Stromal cell of bone marrow (primary cell): ENCODE data around the gene KAT14.
A peak's percentile ranks its signal among the peaks of the same experiment; 100 is the strongest.
"Not testable (repeated sequence)": the region's sequence is repeated elsewhere in the genome, so short reads cannot be mapped to it uniquely, and the experiment has no call there.

ENCODE experiments used
- DNase-seq: peaks from one replicate; pipeline ENCODE4 v3.0.0-alpha.2; 2012; ENCODE audit warnings: low read depth

The KAT14 gene, protein sequence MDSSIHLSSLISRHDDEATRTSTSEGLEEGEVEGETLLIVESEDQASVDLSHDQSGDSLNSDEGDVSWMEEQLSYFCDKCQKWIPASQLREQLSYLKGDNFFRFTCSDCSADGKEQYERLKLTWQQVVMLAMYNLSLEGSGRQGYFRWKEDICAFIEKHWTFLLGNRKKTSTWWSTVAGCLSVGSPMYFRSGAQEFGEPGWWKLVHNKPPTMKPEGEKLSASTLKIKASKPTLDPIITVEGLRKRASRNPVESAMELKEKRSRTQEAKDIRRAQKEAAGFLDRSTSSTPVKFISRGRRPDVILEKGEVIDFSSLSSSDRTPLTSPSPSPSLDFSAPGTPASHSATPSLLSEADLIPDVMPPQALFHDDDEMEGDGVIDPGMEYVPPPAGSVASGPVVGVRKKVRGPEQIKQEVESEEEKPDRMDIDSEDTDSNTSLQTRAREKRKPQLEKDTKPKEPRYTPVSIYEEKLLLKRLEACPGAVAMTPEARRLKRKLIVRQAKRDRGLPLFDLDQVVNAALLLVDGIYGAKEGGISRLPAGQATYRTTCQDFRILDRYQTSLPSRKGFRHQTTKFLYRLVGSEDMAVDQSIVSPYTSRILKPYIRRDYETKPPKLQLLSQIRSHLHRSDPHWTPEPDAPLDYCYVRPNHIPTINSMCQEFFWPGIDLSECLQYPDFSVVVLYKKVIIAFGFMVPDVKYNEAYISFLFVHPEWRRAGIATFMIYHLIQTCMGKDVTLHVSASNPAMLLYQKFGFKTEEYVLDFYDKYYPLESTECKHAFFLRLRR

DNA sequence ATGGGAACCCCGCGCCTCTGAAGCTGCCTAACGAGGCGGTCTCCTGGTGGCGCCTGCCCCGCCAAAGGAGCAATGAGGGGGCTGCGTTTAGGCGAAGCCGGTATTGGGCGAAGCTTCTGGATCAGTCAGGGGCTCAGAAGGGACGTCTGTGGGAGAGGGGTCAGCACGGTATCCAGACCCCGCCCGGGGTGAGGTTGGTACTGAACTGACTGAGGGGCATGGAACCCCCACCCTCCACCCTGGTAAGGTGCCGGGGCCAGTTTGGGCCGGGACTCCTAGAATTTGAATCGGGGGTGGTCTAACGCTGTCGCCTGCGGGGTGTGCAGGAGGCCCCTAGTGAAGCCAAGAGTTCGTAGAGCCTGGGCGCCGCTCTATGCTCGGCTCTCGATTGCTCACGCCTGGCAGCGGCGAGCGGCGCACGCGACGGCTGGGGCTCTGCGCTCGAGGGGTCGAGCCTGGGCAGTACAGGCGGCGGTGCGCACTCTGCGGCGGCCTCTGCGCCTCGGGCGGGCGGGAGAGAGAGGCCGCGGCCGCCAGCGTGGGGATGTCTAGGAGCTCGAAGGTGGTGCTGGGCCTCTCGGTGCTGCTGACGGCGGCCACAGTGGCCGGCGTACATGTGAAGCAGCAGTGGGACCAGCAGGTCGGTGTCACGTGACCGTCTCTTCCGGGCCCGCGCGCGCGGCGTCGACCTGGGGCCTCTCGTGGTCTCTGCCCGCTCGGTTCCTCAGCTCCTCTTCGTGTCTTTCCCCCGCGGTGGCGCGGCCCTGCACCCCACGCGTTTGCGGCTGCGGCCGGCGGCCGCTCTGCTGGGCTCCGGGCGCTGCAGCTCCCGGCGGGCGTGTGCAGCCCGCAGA lies at the start of gene KAT14, which contains the start of gene PET117:
Gene KAT14, plus strand, starts transcription at position 452 of the 854 bp plus-strand sequence. CDS start 4,798 bp downstream, outside the sequence.
Gene PET117, plus strand, starts transcription at position 452 of the 854 bp plus-strand sequence. Its CDS starts 93 bp downstream, at position 545.
- DNase-seq = peak; percentile 85

DNA sequence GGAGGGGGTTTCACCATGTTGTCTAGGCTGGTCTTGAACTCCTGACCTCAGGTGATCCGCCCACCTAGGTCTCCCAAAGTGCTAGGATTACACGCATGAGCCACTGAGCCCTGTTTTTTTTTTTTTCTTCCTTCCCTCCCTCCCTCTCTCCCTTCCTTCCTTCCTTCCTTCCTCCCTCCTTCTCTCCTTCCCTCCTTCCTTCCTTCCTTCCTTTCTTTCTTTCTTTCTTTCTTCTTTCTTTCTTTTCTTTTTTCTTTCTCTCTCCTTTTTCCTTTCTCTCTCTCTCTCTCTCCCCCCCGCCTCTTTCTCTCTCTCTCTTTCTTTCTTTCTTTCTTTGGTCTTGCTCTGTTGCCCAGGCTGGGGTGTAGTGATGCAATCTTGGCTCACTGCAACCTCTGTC lies 49.4 kb upstream of the KAT14 start:
- DNase-seq = not testable (repeated sequence)

DNA sequence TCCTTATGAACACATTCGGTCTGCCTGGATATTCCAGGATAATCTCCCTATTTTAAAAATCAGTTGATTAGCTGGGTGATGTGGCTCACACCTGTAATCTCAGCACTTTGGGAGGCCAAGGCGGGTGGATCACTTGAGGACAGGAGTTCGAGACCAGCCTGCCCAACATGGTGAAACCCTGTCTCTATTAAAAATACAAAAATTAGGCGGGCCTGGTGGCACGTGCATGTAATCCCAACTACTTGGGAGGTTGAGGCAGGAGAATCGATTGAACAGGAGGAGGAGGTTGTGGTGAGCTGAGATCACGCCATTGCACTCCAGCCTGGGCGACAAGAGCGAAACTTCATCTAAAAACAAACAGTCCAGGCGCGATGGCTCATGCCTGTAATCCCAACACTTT lies 48.8 kb upstream of the KAT14 start:
- DNase-seq = not testable (repeated sequence)

DNA sequence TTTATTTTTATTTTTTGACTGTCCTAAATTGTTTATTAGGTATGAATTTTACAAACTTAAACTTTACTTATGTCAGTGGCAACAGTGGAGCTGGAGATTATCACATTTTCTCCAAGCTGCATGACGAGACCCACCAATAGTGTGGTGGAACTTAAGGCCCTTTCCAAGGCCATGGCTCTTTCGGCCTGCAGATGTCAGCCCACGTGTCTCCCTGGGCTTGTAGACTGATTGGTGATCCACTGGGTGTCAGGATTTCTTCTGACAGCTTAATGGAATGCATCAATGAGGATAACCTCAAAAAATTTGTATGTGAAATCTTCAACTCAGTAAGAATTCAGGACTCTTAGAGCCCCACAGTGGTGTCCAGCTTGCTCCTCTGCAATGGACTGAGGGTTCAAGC lies 47.6 kb upstream of the KAT14 start:
- DNase-seq = no peak

DNA sequence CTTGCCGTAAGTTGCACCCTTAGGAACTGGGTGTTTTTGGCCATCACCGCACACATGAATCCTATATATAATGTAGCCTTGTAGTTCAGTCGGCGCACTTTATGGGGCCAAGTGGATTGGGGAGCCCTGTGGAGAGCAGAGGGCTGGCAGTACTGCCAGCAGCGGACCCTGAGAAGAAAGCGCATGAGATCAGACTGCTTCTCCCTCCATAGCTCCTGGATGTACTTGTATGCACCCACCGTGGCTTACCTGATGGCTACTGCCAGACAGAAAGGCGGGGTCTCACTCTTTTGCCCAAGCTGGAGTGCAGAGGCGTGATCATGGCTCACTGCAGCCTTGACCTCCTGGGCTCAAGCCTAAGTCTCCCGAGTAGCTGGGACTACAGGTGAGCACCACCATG lies 47.2 kb upstream of the KAT14 start:
- no peak for DNase-seq

DNA sequence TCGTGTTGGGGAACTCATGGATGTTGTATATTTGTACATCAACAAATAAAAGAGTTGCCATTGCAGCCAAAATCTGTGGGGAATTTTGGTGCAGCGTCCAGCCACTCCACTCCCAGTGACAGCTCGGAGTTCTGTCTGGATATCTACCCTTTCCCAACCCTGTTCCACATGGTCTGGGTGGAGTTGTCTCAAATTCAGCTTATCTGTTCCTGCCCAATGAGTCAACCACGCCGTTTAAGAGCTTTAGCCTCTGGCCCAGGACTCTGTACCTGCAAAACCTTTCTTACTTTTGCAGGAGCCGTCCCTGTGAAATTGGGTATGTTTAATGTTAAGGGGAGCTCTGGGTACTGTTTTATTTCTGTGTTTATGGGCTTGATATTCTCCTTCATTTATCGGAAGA lies 46.0 kb upstream of the KAT14 start:
- DNase-seq = no peak

DNA sequence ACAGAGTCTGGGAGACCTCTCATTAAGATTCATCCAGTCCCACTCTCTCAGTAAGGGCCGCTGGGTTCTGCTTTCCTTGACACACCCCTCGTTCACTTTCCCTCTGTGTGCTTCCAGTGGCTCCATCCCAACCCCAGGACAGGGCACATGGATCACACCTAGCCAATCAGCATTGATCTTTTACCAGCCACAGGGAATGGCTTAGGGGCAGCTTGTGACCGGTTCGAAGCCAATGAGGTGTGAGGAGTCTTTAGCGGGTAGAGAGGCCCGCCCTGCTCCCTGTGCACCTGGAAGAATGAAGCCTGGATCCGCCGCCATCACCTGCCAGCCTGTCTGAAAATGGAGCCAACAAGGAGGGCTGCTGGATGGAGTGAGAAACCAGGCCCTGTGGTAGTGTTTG lies 44.8 kb upstream of the KAT14 start:
- DNase-seq = no peak

DNA sequence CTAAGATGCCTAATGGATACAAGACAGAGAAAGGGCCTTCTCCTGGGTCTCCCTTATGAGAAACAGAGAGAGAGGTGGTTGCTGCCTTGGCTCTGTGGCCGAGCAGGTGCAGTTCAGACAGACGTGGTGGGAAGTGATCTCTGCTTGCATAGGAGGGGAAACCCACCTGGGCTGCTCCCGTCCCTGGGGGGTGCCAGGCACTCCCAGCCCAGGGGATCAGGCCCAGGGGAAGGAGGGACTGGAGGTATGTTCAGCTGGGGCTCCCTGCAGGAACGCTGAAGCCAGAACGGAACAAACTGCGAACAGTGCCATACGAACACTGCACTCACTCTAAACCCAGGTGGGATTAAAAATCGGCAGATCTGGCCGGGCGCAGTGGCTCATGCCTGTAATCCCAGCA lies 44.3 kb upstream of the KAT14 start:
- no peak for DNase-seq

DNA sequence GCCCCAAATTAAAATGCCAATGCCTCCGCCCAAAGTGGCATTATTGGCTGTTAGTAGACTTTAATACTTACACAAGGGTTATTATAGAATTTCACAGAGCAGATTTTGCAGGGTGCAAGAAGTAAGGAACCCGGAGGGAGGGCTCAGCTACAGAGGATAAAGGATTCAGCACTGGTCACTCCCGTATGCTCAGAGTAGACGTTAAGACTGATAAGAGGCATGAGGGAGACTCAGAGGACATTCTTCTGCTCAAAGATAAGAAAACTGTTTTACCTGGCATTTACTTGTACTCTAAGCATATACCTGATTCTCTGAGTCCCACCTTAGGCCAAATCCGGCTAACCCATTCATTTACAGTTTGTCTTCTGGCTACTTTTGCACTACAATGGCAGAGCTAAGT lies 43.5 kb upstream of the KAT14 start:
- no peak for DNase-seq

DNA sequence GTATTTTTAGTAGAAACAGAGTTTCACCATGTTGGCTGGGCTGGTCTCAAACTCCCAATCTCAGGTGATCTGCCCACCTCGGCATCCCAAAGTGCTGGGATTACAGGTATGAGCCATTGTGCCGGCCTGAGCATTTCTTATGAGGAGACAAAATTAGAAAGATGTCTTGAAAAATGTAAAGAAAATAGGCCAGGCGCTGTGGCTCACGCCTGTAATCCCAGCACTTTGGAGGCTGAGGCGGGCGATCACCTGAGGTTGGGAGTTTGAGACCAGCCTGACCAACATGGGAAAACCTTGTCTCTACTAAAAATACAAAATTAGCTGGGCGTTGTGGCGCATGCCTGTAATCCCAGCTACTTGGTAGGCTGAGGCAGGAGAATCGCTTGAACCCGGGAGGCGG lies 37.1 kb upstream of the KAT14 start:
- not testable (repeated sequence) for DNase-seq

DNA sequence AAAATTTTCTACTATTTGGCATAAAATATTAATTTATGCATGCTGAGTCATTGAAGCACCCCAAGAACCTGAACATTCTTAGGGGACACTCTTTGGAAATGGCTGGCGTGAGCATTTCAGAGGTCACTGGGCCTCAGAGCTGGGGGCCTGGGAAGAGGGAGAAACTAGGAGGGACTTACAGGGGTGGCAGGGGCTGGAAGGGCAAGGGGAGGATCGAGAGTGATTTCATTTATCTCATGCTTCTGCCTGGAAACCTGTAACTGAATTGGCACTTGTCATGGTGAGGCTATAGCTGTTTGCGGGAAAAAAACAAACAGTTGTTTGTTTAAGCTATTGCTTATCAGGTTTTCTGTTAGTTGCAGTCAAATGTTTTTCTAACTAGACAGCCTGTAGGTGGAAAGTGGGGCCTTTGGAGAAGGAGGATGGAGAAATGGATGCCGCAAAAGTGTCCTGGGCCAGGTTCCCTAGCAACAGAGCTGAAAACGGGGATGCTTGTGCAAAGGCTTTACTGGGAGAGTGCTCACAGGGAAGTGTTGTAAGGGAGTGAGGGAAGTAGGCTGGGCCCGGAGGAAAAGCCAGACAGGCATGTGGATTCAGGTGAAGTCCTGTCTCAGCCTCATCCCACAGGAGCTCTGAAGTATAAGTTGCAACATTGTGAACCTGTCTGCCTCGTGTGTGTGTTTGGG lies 36.4 kb upstream of the KAT14 start:
- no peak for DNase-seq

DNA sequence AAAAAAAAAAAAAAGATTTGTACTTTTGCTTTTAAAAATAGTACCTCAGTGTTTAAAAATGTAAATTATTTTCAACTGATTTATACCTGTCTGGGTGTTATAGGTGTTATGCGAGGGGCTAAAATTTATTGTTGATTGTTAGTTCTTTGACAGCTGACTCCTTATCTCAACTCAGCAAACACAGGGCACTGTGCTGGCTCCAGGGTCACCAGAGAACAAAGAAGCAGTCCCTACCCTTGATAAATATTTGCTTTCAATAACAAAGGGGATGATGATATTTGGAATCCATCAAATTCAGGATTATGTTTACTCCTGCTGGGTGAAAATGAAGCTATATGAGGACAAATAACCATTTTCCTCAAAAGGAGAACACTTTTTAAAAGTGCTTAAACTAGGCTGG lies 34.2 kb upstream of the KAT14 start:
- no peak for DNase-seq

DNA sequence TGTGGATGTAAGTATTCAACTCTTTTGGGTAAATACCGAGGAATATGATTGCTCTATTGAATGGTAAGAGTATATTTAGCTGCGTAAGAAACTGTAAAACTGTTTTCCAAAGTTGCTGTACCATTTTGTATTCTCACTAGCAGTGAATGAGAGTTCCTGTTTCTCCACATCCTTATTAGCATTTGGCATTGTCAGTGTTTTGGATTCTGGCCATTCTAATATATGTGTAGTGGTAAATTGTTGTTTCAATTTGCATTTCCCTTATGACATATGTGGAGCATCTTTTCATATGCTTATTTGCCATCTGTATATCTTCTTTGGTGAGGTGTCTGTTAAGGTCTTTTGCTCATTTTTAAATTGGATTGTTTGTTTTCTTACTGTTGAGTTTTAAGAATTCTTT lies 29.3 kb upstream of the KAT14 start:
- no peak for DNase-seq

DNA sequence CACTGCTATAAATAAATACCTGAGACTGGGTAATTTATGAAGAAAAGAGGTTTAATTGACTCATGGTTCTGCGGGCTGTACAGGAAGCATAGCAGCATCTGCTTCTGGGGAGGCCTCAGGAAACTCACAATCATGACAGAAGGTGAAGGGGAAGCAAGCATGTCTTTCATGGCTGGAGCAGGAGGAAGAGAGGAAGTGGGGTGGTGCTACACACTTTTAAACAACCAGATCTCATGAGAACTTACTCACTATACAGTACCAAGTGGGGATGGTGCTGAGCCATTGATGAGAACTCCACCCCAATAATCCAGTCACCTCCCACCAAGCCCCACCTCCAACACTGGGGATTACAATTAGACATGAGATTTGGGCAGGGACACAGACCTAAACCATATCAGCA lies 9.1 kb upstream of the KAT14 start:
- DNase-seq = not testable (repeated sequence)

DNA sequence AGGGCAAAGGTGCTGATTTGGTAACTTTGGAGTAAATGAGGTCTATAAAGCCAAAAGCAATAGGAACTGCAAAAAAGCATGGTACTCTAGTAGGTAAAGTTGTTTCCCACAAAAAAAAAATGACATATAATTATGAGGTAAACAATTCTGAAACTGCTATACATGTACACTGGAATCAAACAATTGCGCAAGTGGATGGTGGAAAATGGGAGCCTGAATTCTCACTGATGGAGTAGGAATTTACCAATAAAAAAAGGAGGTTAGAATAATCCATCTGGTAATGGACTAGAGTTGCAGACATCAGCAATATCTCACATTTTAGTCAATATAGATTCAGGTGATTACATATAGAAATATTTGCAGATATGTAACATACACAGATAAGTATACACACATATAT lies 5.0 kb upstream of the KAT14 start:
- no peak for DNase-seq

DNA sequence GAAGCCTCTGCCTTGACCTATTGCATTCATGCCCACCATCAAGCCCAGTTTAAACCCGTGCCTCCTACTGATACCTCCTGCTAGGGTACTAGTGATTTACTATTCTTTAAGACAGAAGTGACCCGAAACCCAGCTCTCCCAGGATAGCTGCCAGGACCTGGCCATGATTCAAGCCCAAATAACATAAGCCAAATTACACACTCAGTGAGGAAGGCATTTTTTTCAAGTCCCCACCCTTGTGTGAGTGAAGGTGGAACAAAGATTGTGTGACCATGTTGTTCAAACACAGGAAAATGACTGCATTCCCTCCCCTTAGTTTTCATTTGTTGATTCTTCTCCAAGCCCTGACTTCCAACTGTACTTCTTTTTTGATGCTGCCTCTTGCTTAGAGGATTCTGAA lies 3.7 kb upstream of the KAT14 start:
- DNase-seq = no peak

DNA sequence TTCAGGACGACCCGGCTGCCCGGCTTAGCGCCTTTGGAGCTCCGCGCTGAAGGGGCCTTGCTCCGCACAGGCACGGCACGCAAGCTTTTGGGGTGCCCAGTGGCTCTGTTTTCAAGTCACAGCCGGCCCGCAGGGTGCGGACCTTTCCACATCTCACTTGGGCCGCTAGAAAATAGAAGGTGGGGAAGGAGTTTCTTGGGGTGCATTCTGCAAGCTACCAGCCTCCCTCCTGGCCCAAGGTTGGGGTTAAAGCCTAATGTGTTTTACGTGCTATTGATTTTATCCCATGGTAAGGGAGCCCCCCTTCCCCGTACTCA lies 561 bp downstream of the KAT14 start:
- DNase-seq = no peak

DNA sequence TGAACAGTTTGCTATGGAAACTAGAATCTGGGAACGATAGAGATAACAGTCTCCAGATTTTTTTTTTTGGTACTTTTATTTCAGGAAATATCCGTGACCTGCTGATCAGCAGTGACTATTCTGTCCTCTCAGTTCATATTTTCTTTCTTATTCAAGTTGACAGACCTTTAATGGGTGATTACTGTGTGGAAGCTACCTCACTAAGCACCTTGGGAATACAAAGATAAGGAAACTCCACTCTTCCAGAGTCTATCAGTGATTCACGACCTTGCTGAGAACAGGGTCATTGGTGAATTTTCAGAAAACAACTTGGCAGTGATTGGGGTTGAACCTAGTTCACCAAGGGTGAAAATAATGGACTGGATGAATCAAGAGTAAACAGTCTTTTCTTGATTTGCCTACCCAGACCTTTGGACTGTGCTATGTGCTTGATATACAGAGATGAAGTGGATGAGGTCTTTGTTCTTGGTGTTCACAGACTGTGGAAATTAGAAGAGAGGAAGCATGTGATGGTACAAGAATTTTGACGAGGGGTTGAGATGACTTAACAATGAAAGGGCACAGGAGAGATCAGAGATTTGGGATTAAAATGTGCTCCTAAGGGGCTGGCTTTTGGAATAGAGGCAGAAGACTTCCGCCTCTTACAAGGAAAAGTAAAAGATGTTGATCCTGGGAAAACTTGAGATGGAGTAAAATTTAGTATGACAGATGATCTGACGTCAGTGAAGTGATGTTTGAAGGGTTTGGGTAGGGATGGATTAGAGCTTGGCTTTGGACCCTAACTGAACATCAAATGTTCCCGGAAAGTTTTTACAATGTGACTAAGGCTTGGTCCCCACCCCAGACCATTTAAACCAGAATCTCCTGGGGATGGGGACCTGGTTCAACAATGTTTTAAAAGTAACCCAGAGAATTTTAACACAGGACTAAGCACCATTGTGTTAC lies 1.2 kb downstream of the KAT14 start:
- no peak for DNase-seq

DNA sequence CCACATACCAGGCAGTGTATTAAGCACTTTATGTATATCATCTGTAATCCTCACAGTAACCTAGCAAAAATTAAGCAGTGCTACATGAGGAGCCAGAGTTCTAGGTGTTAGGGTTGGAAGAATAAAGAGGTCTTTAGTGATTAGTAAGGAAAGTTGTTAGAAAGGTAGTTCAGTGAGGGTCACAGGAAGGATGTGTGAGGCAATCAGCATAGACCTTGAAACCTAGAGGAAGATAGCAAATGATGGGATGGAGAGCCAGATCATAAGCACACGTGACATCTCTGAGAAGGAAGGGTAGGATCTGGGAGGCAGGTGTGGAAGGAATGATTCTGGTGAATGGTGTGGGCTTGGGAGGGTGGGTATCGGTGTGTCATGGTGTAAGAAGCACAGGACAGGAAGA lies 2.2 kb downstream of the KAT14 start:
- DNase-seq = no peak

DNA sequence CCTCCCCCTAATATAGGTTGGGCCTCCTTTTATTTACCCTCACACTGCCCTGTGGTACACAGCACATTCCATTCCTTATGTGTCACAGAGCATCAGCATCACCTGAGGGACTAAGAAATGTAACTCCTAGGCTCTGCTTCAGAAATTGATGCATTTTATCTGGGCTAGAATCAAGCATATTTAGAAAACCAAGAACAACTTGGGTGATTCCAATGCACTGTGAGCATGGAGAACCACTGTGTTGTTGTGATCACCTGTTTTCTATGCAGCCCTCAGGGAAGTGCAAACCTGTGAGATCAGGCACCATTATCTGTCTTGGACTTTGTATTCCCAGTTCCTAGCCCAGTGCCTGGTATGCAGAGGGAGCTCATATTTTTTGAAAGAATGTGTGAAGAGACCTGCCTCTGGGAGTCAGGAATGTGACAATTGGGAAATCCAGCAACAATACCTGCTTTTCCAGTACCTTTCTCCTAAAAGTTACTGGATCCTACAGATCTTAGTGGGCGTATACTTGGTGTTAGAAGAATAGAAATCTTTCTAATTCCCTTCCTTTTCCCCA lies 7.0 kb downstream of the KAT14 start:
- DNase-seq = no peak
